ENCODE results near the gene DNAH2. TPM values are rescaled to one million over a fixed set of nuclear protein-coding genes. Genes with fewer than 3 reads are reported as not detected.

Gene DNAH2
- total and polyA plus RNA-seq, 9 of the 15 experiments (the other 6 are each of a cell fraction or from before 2014, with no cell fraction given): 0.03 TPM; not detected in 8

- TF ChIP-seq ZNF551 (CRISPR knock-in tag; IDR thresholded peaks at IDR 0.05) (no peak), MEF2A (IDR thresholded peaks at IDR 0.05; ENCODE audit: control insufficient read depth, low read depth, low read length) (no peak), ZNF318 (IDR thresholded peaks at IDR 0.05; ENCODE audit: borderline replicate concordance in 1 of 2, low read depth in 1 of 2) (no peak), ZBTB34 (CRISPR knock-in tag; IDR thresholded peaks at IDR 0.05) (no peak), NCOA4 (IDR thresholded peaks at IDR 0.05; ENCODE audit: partially characterized antibody) (no peak), ZNF644 (tag; IDR thresholded peaks at IDR 0.05; ENCODE audit: low read depth) (no peak), LEF1 (IDR thresholded peaks at IDR 0.05) (0 out of 2 replicates have a peak, but pooled peaks have one; percentile 17), ZNF766 (CRISPR knock-in tag; conservative IDR thresholded peaks at IDR 0.05) (no peak), CCAR2 (IDR thresholded peaks at IDR 0.05; ENCODE audit: low read depth, low read length) (no peak), HBP1 (CRISPR knock-in tag; IDR thresholded peaks at IDR 0.05) (no peak), HOXB6 (CRISPR knock-in tag; IDR thresholded peaks at IDR 0.05; ENCODE audit: borderline replicate concordance) (no peak), PKNOX1 (IDR thresholded peaks at IDR 0.05) (peak; percentile 19; the same call in 1 of the 2 replicates), STAT5B (CRISPR knock-in tag; IDR thresholded peaks at IDR 0.05) (no peak), MEIS2 (IDR thresholded peaks at IDR 0.05; ENCODE audit: partially characterized antibody) (no peak), TBP (optimal IDR thresholded peaks at IDR 0.05; ENCODE audit: low read depth, low read length) (no peak)
Observed at GRCh38 chr17:7844292-7845154, 127.0 kb downstream of the DNAH2 start (continued).

Data from K562 (cell line).